ENCODE results near the gene RNLS.
A peak's percentile ranks its signal among the peaks of the same experiment; 100 is the strongest.

RNLS gene

DNA sequence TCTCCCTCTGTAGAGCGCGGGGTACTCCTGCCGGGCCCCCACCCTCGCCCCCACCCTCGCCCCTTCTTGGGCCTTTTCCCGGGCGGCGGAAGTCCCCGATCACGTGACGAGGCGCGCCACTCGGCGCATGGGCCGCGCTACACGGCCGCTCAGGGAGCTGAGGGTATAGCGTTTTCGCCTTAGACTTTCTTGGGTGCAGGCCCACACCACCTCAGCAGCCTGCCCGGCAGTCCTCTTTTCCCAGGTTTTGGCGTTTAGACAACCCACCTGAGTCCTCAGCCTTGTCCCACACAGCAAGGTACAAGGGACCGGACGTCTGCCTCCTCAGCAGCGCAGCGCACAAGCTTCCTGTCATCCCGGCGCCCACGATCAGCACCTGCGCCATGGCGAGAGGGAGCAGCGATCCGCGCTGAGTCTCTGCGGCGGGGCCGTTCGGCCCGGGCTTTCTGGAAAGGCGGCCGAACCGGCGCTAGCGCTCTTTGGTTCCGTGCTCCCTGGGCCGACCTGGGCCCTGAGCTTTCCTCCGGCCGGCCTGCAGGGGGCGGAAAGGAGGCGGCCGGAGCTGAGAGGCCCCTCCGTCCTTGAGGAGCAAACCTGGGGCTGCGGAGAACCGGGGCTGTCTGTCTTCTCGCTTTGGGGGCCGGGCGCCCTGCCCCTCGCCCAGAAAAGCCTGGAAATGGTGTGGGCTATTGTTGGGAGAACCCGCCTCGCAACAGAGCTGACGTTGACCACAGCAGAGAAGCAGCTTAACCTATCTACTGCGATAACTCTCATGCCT is at the start of gene RNLS:
RNLS (minus strand) TSS at position 513 of the 778 bp plus-strand sequence.
- DNase-seq, result peak; percentile 75

DNA sequence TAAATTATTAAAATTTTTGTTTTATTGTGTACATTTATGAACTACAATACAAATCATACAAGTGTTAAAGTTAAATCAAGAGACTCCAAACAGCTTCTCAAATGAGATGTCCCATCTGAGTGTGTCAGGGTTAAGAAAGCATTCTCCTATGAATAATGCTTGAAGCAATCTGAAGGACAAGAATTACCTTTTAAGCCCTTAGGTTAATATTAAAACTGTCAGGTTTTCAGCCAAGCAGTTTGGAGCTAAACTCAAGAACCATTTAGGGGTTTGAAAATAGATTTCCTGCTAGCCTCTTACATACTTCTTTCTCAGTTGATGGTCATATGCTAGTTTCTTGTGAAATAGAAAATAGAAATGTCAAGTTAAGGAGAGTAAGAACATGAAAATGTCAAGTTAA is 41.7 kb upstream of the RNLS start:
- DNase-seq, result no peak

DNA sequence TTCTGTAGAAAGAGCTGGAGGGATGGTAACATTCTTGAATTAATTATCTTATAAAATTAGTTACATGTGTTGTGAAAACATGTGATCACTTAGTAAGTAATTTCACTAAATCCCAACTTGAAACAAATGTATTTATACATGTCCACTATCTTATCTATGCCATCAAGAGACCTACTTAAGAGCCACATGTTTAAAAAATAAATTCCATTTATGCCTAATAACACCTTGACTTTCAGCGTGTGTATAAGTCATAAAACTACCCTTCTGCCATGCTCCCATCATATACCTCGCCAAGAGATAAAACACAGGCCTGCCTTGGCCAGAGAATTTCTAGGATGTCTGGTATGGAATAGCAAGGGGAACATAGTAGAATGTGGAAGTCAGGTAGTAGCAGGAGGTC is 40.7 kb upstream of the RNLS start:
- DNase-seq, result no peak

DNA sequence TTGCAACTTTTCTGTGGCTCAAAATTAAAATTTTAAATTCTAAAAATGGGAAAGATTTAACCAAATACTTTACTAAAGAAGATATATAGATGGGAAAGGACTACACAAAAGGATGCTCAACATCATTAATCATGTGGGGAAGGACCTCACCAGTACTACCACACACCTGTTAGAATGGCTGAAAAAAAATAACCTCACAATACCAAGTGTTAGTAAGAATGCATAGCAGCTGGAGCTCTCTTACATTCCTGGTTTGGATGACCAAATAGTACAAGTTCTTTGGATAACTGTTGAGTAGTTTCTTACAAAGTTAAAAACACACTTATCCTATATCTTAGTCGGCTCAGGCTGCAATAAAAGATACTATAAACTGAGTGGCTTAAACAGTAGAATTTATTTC is 37.3 kb upstream of the RNLS start:
- DNase-seq, result no peak

DNA sequence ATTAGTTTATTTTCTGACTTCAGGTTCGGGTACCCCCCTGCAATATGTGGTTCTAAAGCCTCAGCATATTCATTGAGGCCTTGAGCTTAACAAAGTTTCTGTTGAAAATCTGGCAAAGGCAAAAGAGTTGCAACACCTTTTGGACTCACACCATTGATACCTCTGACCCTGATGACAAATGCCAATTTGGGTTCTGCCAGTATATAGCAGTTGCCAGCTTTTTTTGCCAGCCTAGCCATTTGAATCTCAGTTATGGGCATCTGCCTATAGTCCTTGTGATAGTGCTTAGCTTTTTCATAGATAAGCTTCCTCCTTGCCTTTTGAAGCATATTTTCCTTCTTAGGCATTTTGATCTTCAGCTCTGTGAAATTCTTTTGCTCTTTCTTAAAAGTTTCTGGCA is 35.4 kb upstream of the RNLS start:
- DNase-seq, result no peak

DNA sequence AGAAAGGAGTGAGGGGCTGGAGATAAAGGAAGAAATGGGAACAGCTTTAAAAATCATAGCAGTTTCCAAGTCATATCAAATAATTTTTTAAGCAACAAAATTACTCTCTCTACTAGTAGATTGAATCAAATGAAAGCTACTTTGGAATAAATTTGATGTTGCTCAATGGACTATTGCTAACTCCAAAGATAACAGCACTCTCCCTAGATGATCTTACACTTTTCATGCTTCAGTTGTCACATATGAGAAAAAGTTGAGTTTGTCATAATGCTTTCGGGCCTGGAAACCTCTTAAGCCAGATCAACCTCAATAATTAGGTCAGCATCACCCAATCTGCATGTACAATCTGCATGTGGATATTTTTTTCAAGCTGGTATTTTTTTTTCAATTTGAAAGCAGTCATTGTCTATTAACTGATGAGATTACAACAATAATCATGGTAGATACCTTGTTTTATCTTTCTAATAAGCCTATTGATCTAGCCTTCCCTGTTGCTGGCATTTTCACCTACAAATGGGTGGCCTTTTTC is 34.7 kb upstream of the RNLS start:
- no peak for DNase-seq

DNA sequence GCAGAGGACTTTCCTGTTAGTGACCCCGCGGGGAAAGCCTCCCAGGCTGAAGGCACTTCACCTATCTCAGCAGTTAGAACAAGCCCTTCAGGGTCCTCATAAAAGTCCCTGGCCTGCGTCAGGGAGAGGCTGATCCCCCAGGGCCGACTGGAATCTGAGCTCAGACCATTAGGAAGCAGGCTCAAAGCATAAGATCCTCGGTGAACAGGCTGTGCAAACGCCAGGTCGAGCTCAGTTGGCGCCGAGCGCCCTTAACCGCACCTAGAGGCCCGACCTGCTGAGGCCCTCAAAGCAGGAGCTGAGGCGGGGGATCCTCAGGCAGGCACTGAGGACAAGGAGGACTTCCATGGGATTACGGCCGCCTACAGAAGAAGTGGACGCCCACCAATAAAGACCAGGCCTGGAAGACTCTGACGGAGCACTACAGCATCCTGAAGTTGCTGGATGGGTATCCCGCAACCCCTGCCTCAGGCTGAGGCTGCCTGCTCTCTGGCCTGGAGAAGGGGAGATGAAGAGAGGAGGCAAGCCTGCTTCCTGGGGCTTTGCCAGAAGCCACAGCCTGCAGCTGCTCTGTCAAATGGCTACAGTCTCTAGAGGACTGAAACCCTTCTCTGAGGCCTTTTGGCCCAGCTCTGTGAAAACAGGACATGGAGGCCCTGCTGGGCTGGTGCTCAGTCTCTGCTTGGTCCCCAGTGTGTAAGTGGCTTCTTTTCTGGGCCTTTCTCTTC is 33.3 kb upstream of the RNLS start:
- DNase-seq, result no peak

DNA sequence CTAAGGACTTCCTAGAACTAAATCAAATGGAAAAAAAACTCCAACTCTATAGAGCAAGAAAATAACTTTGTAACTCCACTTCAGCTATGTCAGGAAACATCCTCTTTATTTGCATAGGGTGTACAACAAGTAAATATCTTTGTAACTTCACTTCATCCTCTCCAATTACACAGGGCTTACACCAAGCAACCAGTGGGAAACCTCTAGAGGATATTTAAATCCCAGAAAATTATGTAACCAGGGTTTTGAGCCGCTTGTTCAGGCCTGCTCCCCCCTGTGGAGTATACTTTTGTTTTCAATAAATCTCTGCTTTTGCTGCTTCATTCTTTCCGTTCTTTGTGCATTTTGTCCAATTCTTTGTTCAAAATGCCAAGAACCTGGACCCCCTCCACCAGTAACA is 25.7 kb upstream of the RNLS start:
- DNase-seq, result no peak

DNA sequence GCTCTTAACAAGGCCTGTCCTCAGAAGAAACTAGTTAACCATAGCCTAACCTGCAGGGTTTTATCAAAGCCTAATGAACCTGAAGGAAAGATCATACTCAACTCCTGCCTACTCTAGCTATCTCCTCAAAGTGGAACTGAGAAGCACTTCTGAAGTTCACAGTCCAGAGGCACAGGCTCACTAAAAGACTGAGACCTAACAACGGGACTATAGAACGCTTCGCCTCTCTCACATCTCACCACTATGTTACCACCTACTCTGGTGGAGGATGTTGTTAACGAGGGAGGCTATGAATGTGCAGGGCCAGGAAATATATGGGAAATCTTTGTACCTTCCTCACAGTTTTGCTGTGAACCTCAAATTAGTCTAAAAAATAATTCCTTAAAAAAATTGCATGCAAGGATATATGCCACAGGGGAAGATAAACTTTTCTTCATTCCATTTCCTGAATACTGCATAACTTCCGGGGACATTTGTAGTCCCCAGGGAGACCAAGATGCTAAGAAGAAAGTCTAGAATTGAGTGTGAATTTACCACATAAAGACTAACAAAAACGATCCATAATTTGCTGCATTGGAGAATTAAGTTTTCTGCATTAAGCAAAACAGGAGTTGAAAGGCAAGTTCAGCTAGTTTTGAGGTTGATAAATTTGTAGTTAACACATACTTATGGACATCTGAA is 25.1 kb upstream of the RNLS start:
- DNase-seq, result no peak

DNA sequence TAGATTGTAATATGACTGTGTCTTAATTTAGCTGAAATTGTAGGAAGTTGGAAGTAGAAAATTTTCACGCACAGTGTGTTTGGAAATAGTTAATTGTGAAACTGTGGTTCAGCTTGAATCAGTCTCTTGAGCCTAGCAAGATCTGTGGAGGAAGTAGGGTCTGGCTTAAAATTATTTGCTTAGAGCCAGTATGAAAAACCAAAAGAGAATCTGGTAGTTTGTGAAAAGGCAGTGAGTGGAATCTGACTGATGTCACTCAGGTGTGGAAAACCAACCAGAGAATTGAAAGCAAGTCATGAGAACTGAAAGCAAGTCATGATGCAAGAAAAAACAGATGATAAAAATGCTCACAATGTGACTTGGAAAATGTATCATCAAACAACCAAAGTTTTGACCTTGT is 14.9 kb upstream of the RNLS start:
- DNase-seq, result no peak

DNA sequence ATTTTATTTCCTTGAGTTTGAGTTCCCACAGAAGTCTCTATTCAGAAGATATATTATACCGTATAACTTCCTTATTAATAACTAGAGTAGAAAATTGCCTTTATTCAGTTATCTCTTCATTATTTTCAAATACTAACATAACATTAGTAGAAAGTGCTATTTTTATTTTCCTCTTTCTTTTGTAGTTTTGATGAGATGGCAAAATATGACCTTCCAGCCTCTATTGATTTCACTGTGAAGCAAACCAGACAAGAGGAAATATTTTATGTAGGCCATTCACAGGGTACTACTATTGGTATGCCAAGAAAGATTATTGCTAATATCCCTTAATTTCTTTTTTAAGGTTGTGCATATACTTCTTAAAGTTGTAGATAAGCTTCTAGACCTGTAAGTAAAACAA is 11.4 kb upstream of the RNLS start:
- no peak for DNase-seq

DNA sequence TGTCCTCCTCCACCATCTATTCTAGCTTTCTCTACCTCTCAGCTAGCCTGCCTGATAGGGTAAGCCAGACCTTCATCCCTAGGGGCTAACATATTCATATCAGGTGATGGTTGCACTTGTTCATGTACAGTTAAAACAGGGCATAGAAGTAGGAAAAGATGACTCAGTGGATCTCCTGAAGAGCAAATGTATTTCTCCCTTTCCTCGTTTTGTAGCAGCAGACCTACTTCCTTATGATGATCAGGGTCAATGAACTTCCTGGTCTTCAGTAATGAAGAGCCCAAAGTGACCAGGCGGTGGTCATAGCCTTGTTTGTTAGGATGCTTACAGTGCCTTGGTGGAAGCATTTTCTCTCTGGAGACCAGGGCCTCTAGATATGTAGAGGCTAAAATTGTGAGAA is 9.8 kb upstream of the RNLS start:
- no peak for DNase-seq

DNA sequence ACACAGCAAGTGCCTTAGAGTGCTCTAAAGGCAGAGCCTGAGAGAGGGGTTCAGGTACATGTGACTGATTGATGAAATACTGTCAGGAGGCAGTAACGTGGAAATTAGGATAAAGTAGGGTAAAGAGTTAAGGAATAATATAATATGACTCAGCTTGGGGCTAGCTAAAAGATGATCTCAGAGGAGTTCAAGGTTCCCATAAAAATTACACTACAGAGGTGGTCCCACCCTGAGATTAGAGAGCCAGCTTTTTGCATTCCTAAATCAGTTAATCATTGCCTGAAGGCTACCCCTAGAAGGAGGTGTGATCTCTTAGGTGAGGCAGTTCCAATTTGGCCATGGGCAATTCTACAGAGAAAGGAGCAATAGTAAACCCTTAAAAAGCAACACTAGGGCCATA is 9.3 kb upstream of the RNLS start:
- no peak for DNase-seq

DNA sequence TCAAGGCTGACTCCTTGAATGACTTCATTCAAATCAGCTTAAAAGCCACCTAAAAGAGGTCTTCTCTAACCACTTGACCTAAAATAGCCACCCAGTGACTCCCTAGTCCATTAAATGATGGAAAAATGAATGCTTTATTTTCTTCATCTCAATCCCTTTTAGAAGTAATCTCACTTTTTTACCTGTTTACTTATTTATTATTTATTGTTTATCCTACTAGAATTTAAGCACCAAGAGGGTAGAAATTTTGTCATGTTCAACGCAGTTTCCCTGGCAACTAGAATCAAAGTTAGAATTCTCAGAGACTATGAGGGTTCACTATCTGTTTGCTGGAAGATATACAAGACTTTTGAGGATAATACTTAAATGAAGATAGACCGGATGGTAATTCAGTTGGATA is 3.3 kb upstream of the RNLS start, which contains the start of gene LIPJ:
LIPJ (plus strand) TSS at position 301 of the 400 bp plus-strand sequence. CDS start 3,926 bp downstream, outside the sequence.
- no peak for DNase-seq

DNA sequence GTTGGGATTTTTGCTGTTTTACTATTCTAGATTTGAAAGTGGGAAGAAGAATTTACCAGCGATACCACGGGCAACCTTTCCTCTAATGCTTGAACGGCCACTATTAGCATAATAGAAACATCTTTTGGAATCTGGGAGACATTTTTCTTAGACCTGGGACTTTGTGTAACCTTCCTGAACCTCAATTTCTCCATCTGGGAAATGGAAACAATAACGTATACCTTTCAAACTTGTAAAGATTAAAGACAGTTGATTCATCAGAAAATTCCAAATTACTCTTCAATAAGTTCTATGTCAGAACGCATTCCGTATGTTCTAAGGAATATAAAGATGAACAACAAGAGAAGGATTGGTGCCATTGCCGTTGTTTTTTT is 453 bp upstream of the RNLS start:
- DNase-seq, result no peak

DNA sequence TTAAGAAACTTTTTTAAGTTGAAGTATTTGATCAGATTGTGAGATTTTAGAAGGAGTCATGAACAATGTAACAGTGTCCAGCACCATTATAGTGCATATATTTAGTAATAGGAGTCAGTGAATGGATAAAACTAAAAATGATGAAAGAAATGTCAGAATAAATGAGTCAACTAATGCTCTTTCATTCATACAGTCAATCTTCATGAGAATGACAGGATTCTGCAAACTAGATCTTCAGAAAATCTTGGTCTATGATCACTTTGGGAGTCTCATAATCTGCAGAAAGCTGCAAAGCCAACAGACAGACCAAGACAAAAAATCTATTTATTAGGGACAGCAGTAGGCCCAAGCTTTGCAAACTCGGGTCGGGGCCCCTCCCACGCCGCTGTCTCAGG is 710 bp downstream of the RNLS start:
- no peak for DNase-seq

DNA sequence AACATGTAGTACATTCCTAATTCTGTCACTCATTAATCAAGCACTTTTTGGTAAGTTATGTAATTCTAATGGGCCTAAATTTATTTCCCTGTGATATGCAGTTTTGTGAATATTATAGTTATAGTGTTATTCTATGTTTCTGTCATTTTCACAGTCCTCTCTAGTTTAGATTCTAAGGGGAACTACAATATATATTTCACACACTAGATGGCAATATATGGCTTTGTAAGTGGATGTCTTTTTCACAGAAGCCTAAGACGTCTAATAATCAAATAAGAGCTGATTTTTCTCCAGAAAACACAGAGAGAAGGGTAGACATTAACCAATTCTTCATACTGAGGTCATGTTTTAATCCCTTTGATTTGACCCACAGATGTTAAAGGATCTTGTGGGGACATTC is 18.0 kb downstream of the RNLS start:
- no peak for DNase-seq

DNA sequence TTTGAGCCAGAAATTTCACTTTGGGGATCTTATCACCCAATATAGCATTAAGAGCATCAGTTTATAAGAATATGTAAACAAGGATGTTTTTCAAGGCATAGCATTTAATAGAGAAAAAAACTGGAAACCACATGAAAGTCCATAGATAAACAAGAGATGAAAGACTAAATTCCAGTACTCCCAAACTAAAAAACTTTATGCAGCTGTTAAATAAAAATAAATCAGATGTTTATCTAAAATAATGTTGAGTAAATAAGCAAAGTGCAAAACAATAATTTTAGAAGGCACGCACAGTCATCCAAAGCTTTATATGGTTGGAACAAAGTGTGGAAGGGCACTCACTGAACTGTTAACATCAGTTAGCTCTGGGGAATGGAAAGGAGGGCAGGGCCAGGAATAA is 21.0 kb downstream of the RNLS start:
- DNase-seq, result no peak

DNA sequence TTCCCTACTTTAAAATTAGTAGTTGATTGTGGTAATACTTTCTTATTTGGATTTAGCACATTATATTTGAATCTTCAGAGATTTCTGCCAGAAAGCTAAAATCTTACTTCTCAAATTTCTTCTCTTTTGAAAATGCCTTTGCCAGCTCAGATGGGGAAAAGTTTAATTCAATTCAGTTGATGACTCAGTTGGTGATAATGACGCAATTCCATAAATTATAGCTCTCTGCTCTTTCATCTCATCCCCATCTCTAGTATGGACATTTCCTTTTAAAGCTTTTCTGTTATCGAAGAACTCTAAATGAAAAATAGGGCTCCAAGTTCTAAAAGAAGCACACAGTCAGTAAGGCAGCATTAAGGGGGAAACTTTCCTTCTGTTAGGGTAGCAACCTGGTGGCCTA is 25.5 kb downstream of the RNLS start:
- no peak for DNase-seq

DNA sequence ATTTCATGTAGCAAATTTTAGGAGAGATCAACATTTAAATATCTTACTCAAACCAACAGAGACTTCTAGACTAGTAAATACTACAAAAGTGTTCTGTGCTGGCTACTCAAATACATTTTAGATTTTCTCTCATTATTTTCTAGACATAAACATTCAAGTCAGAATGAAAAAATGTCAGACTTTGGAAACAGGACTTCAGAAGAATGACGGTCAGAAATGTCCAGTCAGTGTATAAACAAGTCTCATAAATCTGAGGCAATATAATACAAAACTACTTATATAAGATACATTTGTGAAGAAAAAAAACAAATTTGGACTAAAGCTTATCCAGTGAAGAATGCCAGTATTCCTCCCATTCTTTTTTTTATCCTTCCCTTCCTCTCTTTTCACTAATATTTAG is 25.9 kb downstream of the RNLS start:
- no peak for DNase-seq

DNA sequence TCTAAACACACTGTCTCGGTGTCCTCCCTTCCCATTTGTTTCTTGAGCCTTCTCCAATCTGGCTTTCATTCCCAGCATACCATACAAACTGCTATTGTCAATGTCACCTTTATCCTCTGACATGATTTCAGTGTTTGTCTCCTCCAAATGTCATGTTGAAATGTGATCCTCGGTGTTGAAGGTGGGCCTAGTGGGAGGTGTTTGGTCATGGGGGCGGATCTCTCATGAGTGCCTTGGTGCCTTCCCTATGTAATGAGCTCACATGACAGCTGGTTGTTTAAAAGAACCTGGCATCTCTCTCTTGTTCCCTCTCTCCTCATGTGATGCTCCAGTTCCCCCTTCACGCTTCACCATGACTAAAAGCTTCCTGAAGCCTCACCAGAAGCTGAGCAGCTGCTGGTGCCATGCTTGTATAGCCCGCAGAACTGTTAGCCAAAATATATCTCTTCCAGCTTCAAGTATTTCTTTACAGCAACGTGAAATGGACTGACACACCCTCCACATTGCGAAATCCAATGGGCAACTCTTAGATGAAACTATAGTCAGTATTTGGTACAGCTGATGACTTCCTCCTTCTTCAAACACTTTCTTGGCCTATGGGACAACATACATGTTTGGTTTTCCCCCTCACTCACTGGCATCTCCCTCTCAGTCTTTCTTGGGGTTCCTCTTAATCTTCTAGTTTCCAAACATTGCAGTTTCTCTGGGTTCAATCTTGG is 27.8 kb downstream of the RNLS start:
- DNase-seq, result no peak

DNA sequence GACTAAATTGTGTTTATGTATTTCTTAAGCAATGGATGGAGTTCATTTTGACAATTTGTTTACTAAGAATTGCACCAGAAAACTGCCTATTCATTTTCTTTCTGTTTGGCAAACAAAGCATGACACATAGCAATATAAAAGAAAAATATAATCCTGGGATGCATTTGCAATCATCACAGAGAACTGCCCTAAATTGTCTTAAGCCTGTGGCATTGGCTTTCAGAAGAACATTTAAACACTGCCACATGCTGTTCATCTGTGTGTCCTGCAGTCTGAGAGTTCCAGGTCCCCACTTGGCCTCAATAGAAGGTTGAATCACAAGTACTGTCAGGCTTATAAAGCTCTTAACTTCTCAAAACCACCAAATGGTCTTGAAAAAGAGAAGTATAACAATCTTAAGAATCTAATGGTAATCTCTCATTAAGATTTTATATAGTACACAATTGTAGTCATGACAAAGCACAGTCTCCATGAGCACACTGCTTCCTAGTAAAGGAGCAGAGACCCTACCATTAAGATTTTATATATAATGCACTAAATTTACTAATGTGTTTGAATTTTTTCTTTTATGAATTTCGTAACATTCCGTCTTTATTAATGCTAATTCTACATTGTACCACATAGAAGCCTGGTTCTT is 29.9 kb downstream of the RNLS start:
- DNase-seq, result peak; percentile 33

DNA sequence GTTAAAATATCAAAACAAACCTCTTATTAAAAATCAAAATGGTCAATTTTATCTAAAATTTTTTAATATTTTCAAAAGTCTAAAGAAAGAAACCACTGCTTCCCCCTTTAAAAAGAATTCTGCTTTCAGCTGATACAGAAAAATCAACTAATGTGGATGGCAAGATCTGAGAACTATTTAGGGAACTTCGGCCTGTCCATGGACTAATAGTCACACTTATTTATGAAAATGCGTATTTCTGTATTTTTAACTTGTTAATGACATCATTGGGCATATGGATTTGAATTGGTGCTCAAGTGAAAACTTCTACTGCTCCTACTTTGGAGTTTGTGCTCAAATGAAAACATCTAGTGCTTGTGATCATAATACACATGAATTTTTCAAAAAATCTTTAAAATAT is 31.9 kb downstream of the RNLS start:
- DNase-seq, result no peak
